ENCODE measurements around the gene PRG2. TPM values are rescaled to one million over a fixed set of nuclear protein-coding genes. Genes with fewer than 3 reads are reported as not detected.

The PRG2 gene
- polyA plus RNA-seq, 3 donors, result 1.1 TPM; not detected in 2

DNA sequence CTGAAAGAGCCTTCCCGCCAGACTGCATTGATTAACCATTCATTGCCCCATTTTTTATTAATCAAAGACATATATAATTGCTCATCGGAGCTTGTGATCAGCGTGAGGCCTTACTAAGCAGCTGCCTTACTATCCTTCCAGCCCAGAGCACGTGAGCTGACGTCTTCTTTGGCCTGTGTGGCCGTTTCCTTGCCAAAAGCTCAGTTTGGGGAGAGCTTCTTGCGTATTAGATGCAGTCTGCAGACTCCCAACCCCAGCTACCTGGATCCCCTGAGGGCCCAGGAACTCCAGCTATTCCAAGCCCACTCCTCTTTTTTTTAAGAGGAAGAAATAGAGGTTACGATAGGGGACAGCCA is 37.3 kb upstream of the PRG2 start:
- peaks cover 13% of the 10 kb centered on the region for H4K20me1 ChIP-seq (ENCODE audit: insufficient read depth, low read length)
- Mint-ChIP-seq H3K9me3 (no peaks in the 10 kb centered on the region), H3K27me3 (ENCODE audit: low read depth in 3 of 3) (peaks cover 0 to 4% (median 2%) of the 10 kb centered on the region in 3 donors), H3K4me1 (peaks cover 69% of the 10 kb centered on the region), H3K4me3 (peak overlapping the region in 1 of 2 donors; percentile 83), H3K36me3 (peaks cover 22 to 24% of the 10 kb centered on the region in 2 donors), H3K27ac (peak overlapping the region; percentile 96 to 99 (median 98))
- WGBS (ENCODE audit: insufficient coverage), result 90% methylated on average over 6 of the region's 8 CpGs
- peaks cover 41% of the 10 kb centered on the region for H3K79me2 ChIP-seq (ENCODE audit: insufficient read depth, low read length)
- H3K9ac ChIP-seq (ENCODE audit: insufficient read depth, low read length, poor library complexity, severe bottlenecking), result peak overlapping the region; percentile 93
- peak overlapping the region; percentile 96 to 98 for H3K27ac ChIP-seq (ENCODE audit: low read depth in 1 of 2, low read length in 2 of 2)
- H3K4me3 ChIP-seq (replicated peaks in 1 of 3; ENCODE audit: low read depth in 2 of 3, low read length in 3 of 3), result peak overlapping the region in 1 of 3 experiments; percentile 73
- H2AFZ ChIP-seq (ENCODE audit: insufficient read depth, low read depth, low read length, poor library complexity, severe bottlenecking), result peak overlapping the region; percentile 76
- intact Hi-C loops (cut with micrococcal nuclease), result no loop called here
- DNase-seq, result no peak
- H3K4me2 ChIP-seq (replicated peaks; ENCODE audit: extremely low read depth, low read length, poor library complexity, severe bottlenecking), result peak overlapping the region; percentile 73
- TF ChIP-seq, protein P1, sequence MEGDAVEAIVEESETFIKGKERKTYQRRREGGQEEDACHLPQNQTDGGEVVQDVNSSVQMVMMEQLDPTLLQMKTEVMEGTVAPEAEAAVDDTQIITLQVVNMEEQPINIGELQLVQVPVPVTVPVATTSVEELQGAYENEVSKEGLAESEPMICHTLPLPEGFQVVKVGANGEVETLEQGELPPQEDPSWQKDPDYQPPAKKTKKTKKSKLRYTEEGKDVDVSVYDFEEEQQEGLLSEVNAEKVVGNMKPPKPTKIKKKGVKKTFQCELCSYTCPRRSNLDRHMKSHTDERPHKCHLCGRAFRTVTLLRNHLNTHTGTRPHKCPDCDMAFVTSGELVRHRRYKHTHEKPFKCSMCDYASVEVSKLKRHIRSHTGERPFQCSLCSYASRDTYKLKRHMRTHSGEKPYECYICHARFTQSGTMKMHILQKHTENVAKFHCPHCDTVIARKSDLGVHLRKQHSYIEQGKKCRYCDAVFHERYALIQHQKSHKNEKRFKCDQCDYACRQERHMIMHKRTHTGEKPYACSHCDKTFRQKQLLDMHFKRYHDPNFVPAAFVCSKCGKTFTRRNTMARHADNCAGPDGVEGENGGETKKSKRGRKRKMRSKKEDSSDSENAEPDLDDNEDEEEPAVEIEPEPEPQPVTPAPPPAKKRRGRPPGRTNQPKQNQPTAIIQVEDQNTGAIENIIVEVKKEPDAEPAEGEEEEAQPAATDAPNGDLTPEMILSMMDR (IDR thresholded peaks at IDR 0.05), result no peak
- peaks cover 14 to 17% of the 10 kb centered on the region in 2 donors for H3K36me3 ChIP-seq (replicated peaks in 1 of 2; ENCODE audit: control insufficient read depth in 1 of 2, insufficient read depth in 2 of 2, low read length in 2 of 2)
- no peaks in the 10 kb centered on the region for H3K27me3 ChIP-seq (ENCODE audit: control insufficient read depth in 2 of 2, insufficient read depth in 2 of 2, low read length in 2 of 2)
- H3K4me1 ChIP-seq (ENCODE audit: control insufficient read depth in 1 of 2, insufficient read depth in 2 of 2, low read length in 2 of 2), result peaks cover 60 to 69% of the 10 kb centered on the region in 2 donors
- no peaks in the 10 kb centered on the region for H3K9me3 ChIP-seq (replicated peaks in 1 of 2; ENCODE audit: control insufficient read depth in 1 of 2, insufficient read depth in 1 of 2, low read length in 2 of 2)

DNA sequence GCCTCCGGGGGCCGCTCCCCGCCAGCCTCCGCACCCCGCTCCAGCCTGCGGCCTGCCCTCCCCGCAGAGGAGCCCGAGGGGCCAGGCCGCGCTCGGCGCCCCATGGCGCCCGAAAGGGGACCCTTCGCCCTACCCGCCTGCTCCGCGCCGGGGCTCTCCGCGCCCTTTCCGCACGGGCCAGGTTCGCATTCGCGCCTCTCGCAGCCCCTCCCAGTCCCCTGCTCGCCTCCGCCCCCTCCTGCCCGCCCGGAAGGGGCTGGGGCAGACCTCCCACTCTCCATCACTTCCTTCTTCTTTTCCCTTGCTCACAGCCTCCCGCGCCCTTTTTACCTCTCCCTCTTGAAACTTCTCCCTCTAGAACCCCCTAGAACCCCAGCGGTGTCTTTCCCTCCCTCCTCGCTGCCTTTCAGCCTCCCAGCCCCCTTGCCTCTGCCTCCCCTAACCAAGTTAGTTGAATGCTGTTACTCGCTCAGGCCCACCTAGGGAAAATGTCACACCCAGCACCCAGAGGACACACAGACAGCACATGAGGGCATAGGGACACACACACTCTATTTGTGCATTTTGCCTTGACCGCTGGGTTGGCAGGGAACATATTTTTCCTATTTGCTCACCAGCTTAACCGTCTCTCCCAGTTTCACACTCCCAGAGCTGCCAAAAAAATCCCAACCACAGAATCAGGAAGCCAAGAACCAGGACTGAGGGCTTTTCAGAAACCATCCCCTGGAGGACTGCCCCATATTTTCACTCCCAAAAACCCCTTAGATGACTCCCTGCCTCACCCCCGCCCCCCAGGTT is 36.7 kb upstream of the PRG2 start, which contains the start of gene SLC43A3:
Gene SLC43A3, minus strand, starts transcription at position 193 of the 798 bp plus-strand sequence. CDS start 949 bp downstream, outside the sequence.
- peaks cover 0 to 4% (median 2%) of the 10 kb centered on the region in 3 donors for H3K27me3 Mint-ChIP-seq (ENCODE audit: low read depth in 3 of 3)
- peaks cover 28 to 30% of the 10 kb centered on the region in 2 donors for H3K36me3 Mint-ChIP-seq
- peaks cover 55 to 63% of the 10 kb centered on the region in 2 donors for H3K4me1 ChIP-seq (ENCODE audit: control insufficient read depth in 1 of 2, insufficient read depth in 2 of 2, low read length in 2 of 2)
- peaks cover 47% of the 10 kb centered on the region for H3K79me2 ChIP-seq (ENCODE audit: insufficient read depth, low read length)
- H3K27me3 ChIP-seq (ENCODE audit: control insufficient read depth in 2 of 2, insufficient read depth in 2 of 2, low read length in 2 of 2), result no peaks in the 10 kb centered on the region
- H4K20me1 ChIP-seq (ENCODE audit: insufficient read depth, low read length), result peaks cover 19% of the 10 kb centered on the region
- H3K9me3 Mint-ChIP-seq, result no peaks in the 10 kb centered on the region
- intact Hi-C loops (cut with micrococcal nuclease), result no loop called here
- H3K4me2 ChIP-seq (replicated peaks; ENCODE audit: extremely low read depth, low read length, poor library complexity, severe bottlenecking), result peak within 1 kb of the TSS; percentile 73
- peak within 1 kb of the TSS; percentile 96 to 99 (median 98) for H3K27ac Mint-ChIP-seq
- peak within 1 kb of the TSS; percentile 68 to 86 (median 73) for H3K4me3 ChIP-seq (replicated peaks in 1 of 3; ENCODE audit: low read depth in 2 of 3, low read length in 3 of 3)
- peak within 1 kb of the TSS; percentile 93 for H3K9ac ChIP-seq (ENCODE audit: insufficient read depth, low read length, poor library complexity, severe bottlenecking)
- TF ChIP-seq, protein P1 (IDR thresholded peaks at IDR 0.05), result no peak
- peaks cover 68% of the 10 kb centered on the region for H3K4me1 Mint-ChIP-seq
- H3K9me3 ChIP-seq (replicated peaks in 1 of 2; ENCODE audit: control insufficient read depth in 1 of 2, insufficient read depth in 1 of 2, low read length in 2 of 2), result no peaks in the 10 kb centered on the region
- H2AFZ ChIP-seq (ENCODE audit: insufficient read depth, low read depth, low read length, poor library complexity, severe bottlenecking), result peak within 1 kb of the TSS; percentile 76
- peak; percentile 76 to 80 (median 78) for DNase-seq
- H3K36me3 ChIP-seq (replicated peaks in 1 of 2; ENCODE audit: control insufficient read depth in 1 of 2, insufficient read depth in 2 of 2, low read length in 2 of 2), result peaks cover 17 to 23% of the 10 kb centered on the region in 2 donors
- WGBS (ENCODE audit: insufficient coverage), result 2% methylated on average over 39 of the region's 39 CpGs
- H3K4me3 Mint-ChIP-seq, result peak within 1 kb of the TSS; percentile 83 to 89
- peak within 1 kb of the TSS; percentile 96 to 98 for H3K27ac ChIP-seq (ENCODE audit: low read depth in 1 of 2, low read length in 2 of 2)
